ENCODE results near the gene ADPRH.

ADPRH gene

DNA sequence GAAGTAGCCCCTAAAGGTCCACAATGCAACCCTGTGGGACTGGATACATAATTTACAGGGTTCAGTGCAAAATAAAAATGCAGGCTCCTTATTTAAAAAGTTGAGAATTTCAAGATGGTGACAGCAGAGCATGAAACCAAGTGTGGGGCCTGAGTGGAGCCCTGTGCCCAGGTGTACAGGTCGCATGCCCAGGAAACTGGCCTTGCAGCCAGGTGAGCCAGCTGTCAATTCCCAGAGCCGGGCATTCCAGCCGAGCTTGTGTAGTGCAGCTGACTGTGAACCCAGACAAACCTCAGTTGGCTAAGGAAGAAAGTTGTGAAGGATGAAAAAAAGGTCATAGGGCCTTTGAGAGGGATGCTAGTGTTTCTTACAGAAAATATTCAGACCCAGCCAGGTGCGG, 53.5 kb downstream of the ADPRH start:
- Histone ChIP-seq H3K27ac (no peak overlapping the region), H3K27me3 (replicated peaks) (no peaks in the 10 kb centered on the region), H3K36me3 (replicated peaks) (no peaks in the 10 kb centered on the region), H3K4me3 (ENCODE audit: low read depth, low read length) (no peak overlapping the region)
- TF ChIP-seq, protein P1, sequence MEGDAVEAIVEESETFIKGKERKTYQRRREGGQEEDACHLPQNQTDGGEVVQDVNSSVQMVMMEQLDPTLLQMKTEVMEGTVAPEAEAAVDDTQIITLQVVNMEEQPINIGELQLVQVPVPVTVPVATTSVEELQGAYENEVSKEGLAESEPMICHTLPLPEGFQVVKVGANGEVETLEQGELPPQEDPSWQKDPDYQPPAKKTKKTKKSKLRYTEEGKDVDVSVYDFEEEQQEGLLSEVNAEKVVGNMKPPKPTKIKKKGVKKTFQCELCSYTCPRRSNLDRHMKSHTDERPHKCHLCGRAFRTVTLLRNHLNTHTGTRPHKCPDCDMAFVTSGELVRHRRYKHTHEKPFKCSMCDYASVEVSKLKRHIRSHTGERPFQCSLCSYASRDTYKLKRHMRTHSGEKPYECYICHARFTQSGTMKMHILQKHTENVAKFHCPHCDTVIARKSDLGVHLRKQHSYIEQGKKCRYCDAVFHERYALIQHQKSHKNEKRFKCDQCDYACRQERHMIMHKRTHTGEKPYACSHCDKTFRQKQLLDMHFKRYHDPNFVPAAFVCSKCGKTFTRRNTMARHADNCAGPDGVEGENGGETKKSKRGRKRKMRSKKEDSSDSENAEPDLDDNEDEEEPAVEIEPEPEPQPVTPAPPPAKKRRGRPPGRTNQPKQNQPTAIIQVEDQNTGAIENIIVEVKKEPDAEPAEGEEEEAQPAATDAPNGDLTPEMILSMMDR (IDR thresholded peaks at IDR 0.05; ENCODE audit: low read depth, low read length, missing control alignments), result no peak
- DNase-seq, result no peak
- in situ Hi-C loops (cut with HindIII; ENCODE audit: low pct_ligation_motif_present, low sequenced_read_pairs), result no loop called here

DNA sequence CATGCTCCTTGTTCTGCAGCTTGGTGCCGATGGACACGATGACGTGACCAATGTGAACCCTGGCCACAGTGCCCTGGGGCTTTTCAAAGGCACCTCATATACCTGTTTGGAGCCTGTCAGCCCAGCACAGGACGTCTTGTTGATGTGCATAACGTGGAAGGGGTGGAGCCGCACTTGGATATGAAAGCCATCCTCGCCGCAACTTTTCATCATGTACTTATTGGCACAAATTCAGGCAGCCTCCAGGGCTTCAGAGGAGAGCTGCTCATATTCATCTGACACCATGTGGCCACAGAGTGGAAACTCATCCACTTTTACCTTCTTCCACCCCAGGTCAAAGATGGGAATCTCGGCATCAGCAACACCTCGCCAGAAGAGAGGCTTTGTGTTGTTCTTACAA, 56.4 kb downstream of the ADPRH start:
- in situ Hi-C loops (cut with HindIII; ENCODE audit: low pct_ligation_motif_present, low sequenced_read_pairs), result no loop called here
- no peaks in the 10 kb centered on the region for H3K36me3 ChIP-seq (replicated peaks)
- TF ChIP-seq, protein P1 (IDR thresholded peaks at IDR 0.05; ENCODE audit: low read depth, low read length, missing control alignments), result no peak
- H3K4me3 ChIP-seq (ENCODE audit: low read depth, low read length), result no peak overlapping the region
- DNase-seq, result no peak
- no peaks in the 10 kb centered on the region for H3K27me3 ChIP-seq (replicated peaks)
- no peak overlapping the region for H3K27ac ChIP-seq

DNA sequence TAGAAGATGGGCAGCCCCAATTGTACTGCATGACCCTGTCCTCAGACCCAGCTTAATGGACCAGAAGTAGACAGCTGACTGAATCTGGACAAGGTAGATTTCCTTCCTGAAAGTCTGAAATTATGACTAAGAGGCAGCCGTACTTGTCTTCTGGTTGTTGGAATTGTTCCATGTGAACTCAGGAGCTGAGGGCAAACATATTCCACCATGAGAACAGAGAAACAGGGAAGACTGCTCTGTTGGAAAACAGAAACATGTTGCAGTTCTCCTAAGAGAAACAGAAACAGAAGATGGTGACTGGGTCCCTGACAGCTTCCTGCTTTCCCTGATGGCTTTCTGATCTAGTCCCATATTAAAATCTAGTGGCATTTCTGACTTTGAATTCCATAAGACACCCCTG, 57.0 kb downstream of the ADPRH start:
- Histone ChIP-seq H3K27ac (peak overlapping the region; percentile 95), H3K36me3 (replicated peaks) (no peaks in the 10 kb centered on the region), H3K27me3 (replicated peaks) (no peaks in the 10 kb centered on the region), H3K4me3 (ENCODE audit: low read depth, low read length) (no peak overlapping the region)
- in situ Hi-C loops (cut with HindIII; ENCODE audit: low pct_ligation_motif_present, low sequenced_read_pairs), result no loop called here
- DNase-seq, result no peak
- TF ChIP-seq, protein P1 (IDR thresholded peaks at IDR 0.05; ENCODE audit: low read depth, low read length, missing control alignments), result no peak

DNA sequence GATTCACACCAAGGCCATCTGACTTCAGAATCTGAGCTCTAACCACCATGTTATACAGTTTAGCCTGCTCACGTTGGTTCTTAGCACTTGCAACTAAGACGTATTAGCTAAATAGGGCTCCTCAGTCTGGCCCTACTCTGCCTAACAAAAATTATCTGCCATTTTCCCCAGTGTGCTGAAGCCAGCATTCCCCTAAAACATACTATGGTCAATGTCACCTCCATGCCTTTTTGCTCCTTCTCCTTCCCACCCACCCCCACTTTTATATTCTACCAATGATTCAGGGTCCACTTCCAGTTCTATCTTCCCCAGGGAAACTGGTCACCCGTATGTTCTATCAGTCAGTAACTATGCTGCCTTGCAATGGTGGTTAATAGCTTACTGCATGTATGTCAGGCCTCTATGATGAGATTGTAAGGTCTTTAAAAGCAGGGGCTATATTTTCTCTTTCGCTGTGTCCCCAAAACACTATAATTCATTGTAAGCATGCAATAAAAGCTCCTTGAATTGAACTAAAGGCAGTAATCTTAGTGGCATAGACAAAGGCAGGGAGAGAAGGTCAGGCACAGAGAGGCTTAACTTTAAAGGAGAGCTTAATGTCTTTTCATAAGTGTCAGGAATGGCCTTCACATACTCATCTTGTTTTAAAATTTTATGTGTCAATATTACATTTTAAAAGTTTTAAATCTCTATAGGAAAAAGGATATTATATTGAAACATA, 57.8 kb downstream of the ADPRH start:
- in situ Hi-C loops (cut with HindIII; ENCODE audit: low pct_ligation_motif_present, low sequenced_read_pairs), result no loop called here
- H3K27ac ChIP-seq, result peak overlapping the region; percentile 95
- TF ChIP-seq, protein P1 (IDR thresholded peaks at IDR 0.05; ENCODE audit: low read depth, low read length, missing control alignments), result no peak

DNA sequence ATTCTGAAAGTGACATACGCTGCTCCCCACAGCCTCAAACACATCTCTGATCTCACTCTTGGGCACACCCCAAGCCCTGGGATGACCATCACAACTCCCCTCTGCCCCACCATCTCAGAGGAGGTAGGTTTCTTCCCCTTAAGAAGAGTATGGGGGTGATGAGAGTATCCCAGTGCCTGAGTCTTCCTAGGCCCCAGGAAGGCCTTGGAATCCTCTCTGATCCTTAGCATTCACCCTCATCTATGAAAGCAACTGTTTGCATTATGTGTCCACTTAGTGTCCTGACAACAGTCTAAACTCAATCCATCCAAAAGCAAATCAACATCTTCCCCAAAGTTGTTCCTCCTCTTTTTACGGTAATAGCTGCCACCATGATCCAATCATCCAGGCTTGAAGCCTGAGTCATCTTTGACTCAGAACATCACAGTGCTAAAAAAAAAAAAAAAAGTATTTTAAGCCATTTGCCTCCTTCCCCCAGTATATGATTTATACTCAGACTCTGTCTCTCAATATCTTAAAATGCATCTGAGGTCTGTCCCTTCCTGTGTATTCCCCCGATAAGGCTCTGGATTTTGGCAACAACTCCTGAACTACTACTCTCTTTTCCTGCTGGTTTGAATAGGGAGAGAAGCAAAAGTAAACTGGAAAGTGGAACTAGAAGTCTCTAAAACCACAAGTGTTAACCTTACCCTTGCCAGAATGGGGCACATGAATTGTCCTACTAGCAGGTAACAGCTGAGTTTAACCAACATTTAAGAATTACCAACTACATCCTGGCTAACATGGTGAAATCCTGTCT, 58.6 kb downstream of the ADPRH start:
- Histone ChIP-seq H3K27me3 (replicated peaks) (no peaks in the 10 kb centered on the region), H3K27ac (peak overlapping the region; percentile 95), H3K36me3 (replicated peaks) (no peaks in the 10 kb centered on the region), H3K4me3 (ENCODE audit: low read depth, low read length) (no peak overlapping the region)
- TF ChIP-seq, protein P1 (IDR thresholded peaks at IDR 0.05; ENCODE audit: low read depth, low read length, missing control alignments), result no peak
- in situ Hi-C loops (cut with HindIII; ENCODE audit: low pct_ligation_motif_present, low sequenced_read_pairs), result no loop called here
- peak; percentile 83 for DNase-seq

More for the DNA sequence above, 57.8 kb downstream of the ADPRH start:
- no peak for DNase-seq
- H3K36me3 ChIP-seq (replicated peaks), result no peaks in the 10 kb centered on the region
- H3K4me3 ChIP-seq (ENCODE audit: low read depth, low read length), result no peak overlapping the region
- H3K27me3 ChIP-seq (replicated peaks), result no peaks in the 10 kb centered on the region

All from brain microvascular endothelial cell (primary cell).